A549 treated with GW870086 at 1 μM for 4 hours (cell line): ENCODE measurements around the gene ASB17. TPM values are rescaled to one million over a fixed set of nuclear protein-coding genes. Genes with fewer than 3 reads are reported as not detected.

ENCODE experiments used
- total RNA-seq: library from RNA; stranded (reverse); fragments of 200-300 nt; extraction: Qiagen RNA extraction; gene quantifications from 5 replicates; pipeline ENCODE4 v1.2.3, GENCODE V29; 2022; ENCODE audit warnings: low read depth

The ASB17 gene
- total RNA-seq: not detected in 5 replicates

GRCh38 chr1:75932304-75932703 is at the start of gene ASB17:
TSS of gene ASB17 (minus strand) at chr1:75932404. CDS start at chr1:75932291, 113 bp downstream.

Other genes starting within 250 kb of the ASB17 start
- 24.9 to 37.5 TPM (median 31.6 TPM) in 5 replicates for gene ACADM, start 207.7 kb downstream of the ASB17 start, total RNA-seq
- 66.2 to 92.6 TPM (median 71.4 TPM) in 5 replicates for gene RABGGTB, start 146.1 kb downstream of the ASB17 start, total RNA-seq
- gene MSH4, start 135.5 kb downstream of the ASB17 start, total RNA-seq: not detected in 5 replicates
- 0.37 to 0.97 TPM (median 0.56 TPM) in 5 replicates for gene ST6GALNAC3, start 142.3 kb upstream of the ASB17 start, total RNA-seq